Measurements from ENCODE around the gene STK10. TPM values are rescaled to one million over a fixed set of nuclear protein-coding genes. Genes with fewer than 3 reads are reported as not detected.

The STK10 gene
- total and polyA plus RNA-seq, 2 of the 8 experiments (the other 6 are each of a cell fraction or from before 2014, with no cell fraction given), result 10.5 to 21.4 TPM

- Histone ChIP-seq H3K79me1 (ENCODE audit: low read depth, low read length) (no peaks in the 10 kb centered on the region), H4K8ac (ENCODE audit: extremely low read depth, insufficient read depth, low read length) (no peak overlapping the region), H3K18ac (ENCODE audit: extremely low read depth, low read length) (no peak overlapping the region; the same call in 1 of the 2 replicates), H3K23me2 (ENCODE audit: low read depth, low read length) (no peaks in the 10 kb centered on the region), H2BK12ac (ENCODE audit: low read depth, low read length) (peak overlapping the region; percentile 55; the same call in 1 of the 2 replicates), H3K27me3 (replicated peaks in 1 of 4; ENCODE audit: control insufficient read depth in 3 of 4, extremely low read depth in 1 of 4, insufficient read depth in 3 of 4, low read length in 3 of 4) (no peaks in the 10 kb centered on the region), H4K5ac (ENCODE audit: insufficient read length, low read depth, low read length) (no peak overlapping the region), H2BK15ac (ENCODE audit: low read length) (0 out of 2 replicates have a peak overlapping the region, but pooled peaks have one; percentile 41), H4K91ac (replicated peaks; ENCODE audit: insufficient read length, low read length) (no peak overlapping the region), H3K9ac (replicated peaks in 1 of 4; ENCODE audit: extremely low read depth in 1 of 4, low read depth in 3 of 4, low read length in 3 of 4) (no peak overlapping the region), H3K4me2 (ENCODE audit: insufficient read depth in 1 of 2, low read depth in 2 of 2, low read length in 2 of 2) (no peak overlapping the region), H3K23ac (ENCODE audit: insufficient read length) (no peak overlapping the region), H3K14ac (ENCODE audit: insufficient read length) (no peak overlapping the region), H3K9me3 (ENCODE audit: insufficient read depth in 2 of 2, low read depth in 1 of 2, low read length in 1 of 2) (no peaks in the 10 kb centered on the region), H2AFZ (ENCODE audit: low read length) (no peak overlapping the region), H3K4me1 (replicated peaks in 1 of 4; ENCODE audit: control insufficient read depth in 3 of 4, insufficient read depth in 4 of 4, low read length in 3 of 4) (peaks cover 0 to 10% (median 0%) of the 10 kb centered on the region in 4 experiments; a peak in 5 of 7 replicates), H4K20me1 (replicated peaks in 1 of 2; ENCODE audit: control insufficient read depth in 1 of 2, insufficient read depth in 2 of 2, low read length in 2 of 2) (no peaks in the 10 kb centered on the region), H3K79me2 (ENCODE audit: control insufficient read depth in 1 of 2, insufficient read depth in 2 of 2, low read length in 2 of 2) (no peaks in the 10 kb centered on the region), H2BK5ac (ENCODE audit: low read depth, low read length) (peak overlapping the region; percentile 30; the same call in 1 of the 2 replicates), H2BK120ac (replicated peaks; ENCODE audit: low read depth, low read length) (no peak overlapping the region), H3K4me3 (ENCODE audit: extremely low read depth in 1 of 4, insufficient read depth in 2 of 4, low read depth in 3 of 4, low read length in 4 of 4) (no peak overlapping the region), H3K36me3 (ENCODE audit: control insufficient read depth in 2 of 4, insufficient read depth in 4 of 4, low read length in 3 of 4) (no peaks in the 10 kb centered on the region), H2BK20ac (ENCODE audit: low read length) (no peak overlapping the region), H3K56ac (replicated peaks; ENCODE audit: insufficient read length, low read depth, low read length) (peak overlapping the region; percentile 32), H3K27ac (ENCODE audit: low read depth, low read length) (no peak overlapping the region), H2AK5ac (ENCODE audit: low read depth, low read length) (no peak overlapping the region; the same call in 1 of the 2 replicates), H3K4ac (replicated peaks; ENCODE audit: insufficient read length, low read depth, low read length) (no peak overlapping the region)
- FAIRE-seq (no peak), DNase-seq (ENCODE audit: low read depth in 1 of 2, low spot score in 2 of 2) (no peak)
- POLR2A ChIA-PET (ENCODE audit: partially characterized antibody), result interaction anchor here (1.2 to 1.4 kb wide), 2 partner anchors 42 to 55 kb away, joined by 3 to 6 read pairs; partner anchors contain the start of gene FBXW11
- CTCF ChIA-PET (ENCODE audit: partially characterized antibody), result interaction anchor here (0.6 to 5.9 kb wide), 5 partner anchors 10 to 136 kb away, joined by 3 to 51 read pairs (median 4); no protein-coding TSS in a partner anchor
- WGBS, 2 experiments (ENCODE audit: extremely low coverage in 1 of 2, insufficient coverage in 1 of 2, insufficient read length in 1 of 2, insufficient replicate concordance in 2 of 2, low coverage in 1 of 2, low lambda C conversion rate in 2 of 2, missing lambda C conversion rate in 1 of 2), result 96% methylated on average over 12 of the region's 12 CpGs; no CpG with 5 or more reads in 1 of the 2 experiments
- TF ChIP-seq RAD21 (IDR thresholded peaks at IDR 0.05 in 1 of 2, conservative IDR thresholded peaks at IDR 0.05 in 1 of 2; ENCODE audit: low read depth in 2 of 2, low read length in 2 of 2) (no peak), EP300 (IDR thresholded peaks at IDR 0.05; ENCODE audit: borderline replicate concordance in 1 of 2, low read depth in 2 of 2, low read length in 2 of 2) (no peak), RBBP5 (IDR thresholded peaks at IDR 0.05; ENCODE audit: borderline replicate concordance, low read depth, low read length) (no peak), POLR2AphosphoS5 (IDR thresholded peaks at IDR 0.05; ENCODE audit: low read depth, low read length) (no peak), KDM1A (IDR thresholded peaks at IDR 0.05; ENCODE audit: borderline replicate concordance, low read length) (no peak), SP2 (IDR thresholded peaks at IDR 0.05; ENCODE audit: low read length) (no peak), ATF2 (IDR thresholded peaks at IDR 0.05; ENCODE audit: low read length) (no peak), SIRT6 (IDR thresholded peaks at IDR 0.05; ENCODE audit: low read length) (no peak), TAF1 (IDR thresholded peaks at IDR 0.05; ENCODE audit: low read depth, low read length) (no peak), SRF (IDR thresholded peaks at IDR 0.05; ENCODE audit: low read depth, low read length) (no peak), KDM5A (IDR thresholded peaks at IDR 0.05; ENCODE audit: low read length) (no peak)
Observed at GRCh38 chr5:172048539-172049101, 139.4 kb downstream of the STK10 start.

Data from H1 (cell line).